DND-41 (cell line): ENCODE data around the gene PEDS1.

Source experiments
- ATAC-seq: fragments of 200-7000 bp; cut with Tn5 transposase; 3 replicates; pipeline ENCODE4 v1.9.1; 2021; ENCODE audit warnings: low read depth; ENCODE audit not compliant: insufficient read depth
- DNase-seq: peaks from one replicate; pipeline ENCODE4 v3.0.0-alpha.2; 2020
- H2AFZ ChIP-seq: 2 replicates; pipeline ENCODE4 v1.6.0; 2012; ENCODE audit warnings: low read depth, low read length
- H3K27ac ChIP-seq: 2 replicates; pipeline ENCODE4 v1.5.1; 2012; ENCODE audit warnings: low read length, inconsistent platforms
- H3K27me3 ChIP-seq: fragments of 200-600 bp; sonication (generic); 2 replicates; pipeline ENCODE4 v1.6.0; 2012; ENCODE audit warnings: low read length, mild to moderate bottlenecking, inconsistent platforms; ENCODE audit not compliant: insufficient read depth, poor library complexity
- H3K36me3 ChIP-seq: 2 replicates; pipeline ENCODE4 v1.5.1; 2012; ENCODE audit warnings: low read length, inconsistent platforms; ENCODE audit not compliant: insufficient read depth
- H3K4me1 ChIP-seq: 2 replicates; pipeline ENCODE4 v1.5.1; 2012; ENCODE audit warnings: mild to moderate bottlenecking, low read length; ENCODE audit not compliant: insufficient read depth
- H3K4me2 ChIP-seq: 2 replicates; pipeline ENCODE4 v1.6.0; 2012; ENCODE audit warnings: mild to moderate bottlenecking, moderate library complexity, low read length, inconsistent platforms; ENCODE audit not compliant: insufficient read depth
- H3K4me3 ChIP-seq, 2 experiments: fragments of 200-600 bp in 1 of 2; shearing (Covaris generic) in 1 of 2; 2 replicates each; pipeline ENCODE4 v1.5.1; 2012 to 2016; ENCODE audit warnings: inconsistent platforms in 2 of 2, low read length in 2 of 2, mild to moderate bottlenecking in 2 of 2, low read depth in 1 of 2, moderate library complexity in 1 of 2
- H3K79me2 ChIP-seq: 2 replicates; pipeline ENCODE4 v1.6.0; 2012; ENCODE audit warnings: low read length, inconsistent platforms; ENCODE audit not compliant: insufficient read depth
- H3K9ac ChIP-seq: 2 replicates; pipeline ENCODE4 v1.6.0; 2012; ENCODE audit warnings: low read depth, mild to moderate bottlenecking, inconsistent platforms, low read length, moderate library complexity
- H3K9me3 ChIP-seq: 2 replicates; pipeline ENCODE4 v1.5.1; 2012; ENCODE audit warnings: low read length, moderate library complexity, mild to moderate bottlenecking, inconsistent platforms; ENCODE audit not compliant: insufficient read depth, severe bottlenecking
- H4K20me1 ChIP-seq: 2 replicates; pipeline ENCODE4 v1.6.0; 2012; ENCODE audit warnings: low read length; ENCODE audit not compliant: insufficient read depth
- CTCF ChIP-seq: IDR thresholded peaks from 2 replicates; pipeline ENCODE4 v1.5.1; 2012; ENCODE audit warnings: borderline replicate concordance, low read length, moderate library complexity, mild to moderate bottlenecking; ENCODE audit not compliant: poor library complexity, severe bottlenecking; ENCODE audit errors: extremely low read depth
- EZH2 ChIP-seq: IDR thresholded peaks from 3 replicates; pipeline ENCODE4 v1.6.1; 2012; ENCODE audit warnings: borderline replicate concordance, low read depth, mild to moderate bottlenecking, moderate library complexity, low read length, inconsistent platforms; ENCODE audit not compliant: severe bottlenecking

The PEDS1 gene

DNA sequence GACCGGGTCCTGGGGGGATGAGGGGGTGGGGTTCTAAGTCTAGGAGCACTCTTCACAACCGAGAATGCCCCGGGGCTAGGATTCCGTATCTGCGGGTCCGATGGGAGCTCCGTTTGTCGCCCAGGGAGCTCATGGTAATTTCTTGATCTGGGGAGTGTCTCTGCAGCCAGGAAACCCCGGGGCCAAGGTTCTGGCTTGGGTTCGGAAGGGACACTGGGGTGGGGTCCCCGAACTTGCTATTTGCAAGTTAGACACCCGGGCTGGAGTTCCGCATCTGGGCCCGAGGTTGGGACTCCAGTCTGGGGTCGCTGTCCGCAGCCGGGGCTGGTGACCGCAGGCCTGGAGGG, 397 bp downstream of the PEDS1 start:
- Histone ChIP-seq H3K27ac (peak overlapping the region; percentile 79), H4K20me1 (peaks cover 16% of the 10 kb centered on the region; the same call in 1 of the 2 replicates)
- no peak for DNase-seq

GRCh38 chr20:50152394-50153152, 950 bp downstream of the PEDS1 start:
- TF ChIP-seq EZH2, result no peak
- TF ChIP-seq CTCF, result peak; percentile 24
- H3K79me2 ChIP-seq, result peaks cover 64% of the 10 kb centered on the region
- peak overlapping the region; percentile 95 for H3K9ac ChIP-seq
- peak overlapping the region; percentile 84 to 92; a peak in 3 of 4 replicates for H3K4me3 ChIP-seq
- H4K20me1 ChIP-seq, result peaks cover 16% of the 10 kb centered on the region; the same call in 1 of the 2 replicates
- peaks cover 60% of the 10 kb centered on the region for H3K4me1 ChIP-seq
- H3K27me3 ChIP-seq, result no peaks in the 10 kb centered on the region
- H2AFZ ChIP-seq, result peak overlapping the region; percentile 55
- DNase-seq, result no peak
- peak overlapping the region; percentile 79 for H3K27ac ChIP-seq
- peak overlapping the region; percentile 94 for H3K4me2 ChIP-seq
- peaks cover 36% of the 10 kb centered on the region for H3K36me3 ChIP-seq
- no peaks in the 10 kb centered on the region for H3K9me3 ChIP-seq
- ATAC-seq, result no peak

More for the DNA sequence above, 397 bp downstream of the PEDS1 start:
- Histone ChIP-seq H3K4me1 (peaks cover 54% of the 10 kb centered on the region), H3K9me3 (no peaks in the 10 kb centered on the region), H3K27me3 (no peaks in the 10 kb centered on the region), H3K9ac (peak overlapping the region; percentile 95), H3K4me2 (peak overlapping the region; percentile 94), H3K4me3 (peak overlapping the region; percentile 84 to 92; a peak in 3 of 4 replicates), H3K79me2 (peaks cover 58% of the 10 kb centered on the region), H2AFZ (peak overlapping the region; percentile 55), H3K36me3 (peaks cover 30% of the 10 kb centered on the region)
- ATAC-seq, result no peak
- no peak for TF ChIP-seq EZH2
- TF ChIP-seq CTCF, result no peak

- Histone ChIP-seq H2AFZ (no peak overlapping the region), H3K27me3 (no peaks in the 10 kb centered on the region), H3K36me3 (peaks cover 43% of the 10 kb centered on the region), H3K79me2 (peaks cover 77% of the 10 kb centered on the region), H3K27ac (peak overlapping the region; percentile 2; the same call in 1 of the 2 replicates), H3K4me2 (peak overlapping the region; percentile 94), H4K20me1 (peaks cover 16% of the 10 kb centered on the region; the same call in 1 of the 2 replicates), H3K9ac (peak overlapping the region; percentile 95; the same call in 1 of the 2 replicates), H3K9me3 (no peaks in the 10 kb centered on the region), H3K4me3 (peak overlapping the region in 1 of 2 experiments; percentile 27; a peak in 2 of 4 replicates), H3K4me1 (peaks cover 74% of the 10 kb centered on the region)
- no peak for TF ChIP-seq CTCF
- no peak for TF ChIP-seq EZH2
- no peak for DNase-seq
- ATAC-seq, result no peak
Measured at GRCh38 chr20:50151034-50151743, 2.3 kb downstream of the PEDS1 start.
